ENCODE measurements around the gene SMIM24.

The SMIM24 gene

DNA sequence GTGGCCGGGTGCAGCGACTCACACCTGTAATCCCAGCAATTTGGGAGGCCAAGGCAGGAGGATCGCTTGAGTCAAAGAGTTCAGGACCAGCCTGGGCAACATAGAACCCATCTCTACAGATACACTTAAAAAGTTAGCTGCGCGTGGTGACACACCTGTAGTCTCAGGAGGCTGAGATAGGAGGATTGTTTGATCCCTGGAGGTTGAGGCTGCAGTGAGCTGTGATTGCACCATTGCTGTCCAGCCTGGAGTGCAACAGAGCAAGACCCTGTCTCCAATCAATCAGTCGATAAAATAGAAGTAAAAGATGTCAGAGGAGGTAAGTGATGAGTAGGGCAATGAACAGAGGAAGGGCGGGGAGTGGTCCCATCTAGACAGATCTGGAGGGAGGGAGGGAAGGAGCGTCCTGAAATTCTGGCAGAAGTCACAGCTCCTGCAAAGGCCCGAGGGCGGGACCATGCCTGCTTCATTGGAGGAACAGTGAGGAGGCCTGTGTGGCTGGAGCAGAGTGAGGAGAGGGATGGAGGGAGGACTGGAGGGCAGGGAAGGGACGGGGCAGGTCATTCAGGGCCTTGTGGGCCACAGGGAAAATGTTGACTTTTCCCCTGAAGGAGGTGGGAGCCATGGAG lies 9.7 kb downstream of the SMIM24 start:
- DNase-seq = no peak

DNA sequence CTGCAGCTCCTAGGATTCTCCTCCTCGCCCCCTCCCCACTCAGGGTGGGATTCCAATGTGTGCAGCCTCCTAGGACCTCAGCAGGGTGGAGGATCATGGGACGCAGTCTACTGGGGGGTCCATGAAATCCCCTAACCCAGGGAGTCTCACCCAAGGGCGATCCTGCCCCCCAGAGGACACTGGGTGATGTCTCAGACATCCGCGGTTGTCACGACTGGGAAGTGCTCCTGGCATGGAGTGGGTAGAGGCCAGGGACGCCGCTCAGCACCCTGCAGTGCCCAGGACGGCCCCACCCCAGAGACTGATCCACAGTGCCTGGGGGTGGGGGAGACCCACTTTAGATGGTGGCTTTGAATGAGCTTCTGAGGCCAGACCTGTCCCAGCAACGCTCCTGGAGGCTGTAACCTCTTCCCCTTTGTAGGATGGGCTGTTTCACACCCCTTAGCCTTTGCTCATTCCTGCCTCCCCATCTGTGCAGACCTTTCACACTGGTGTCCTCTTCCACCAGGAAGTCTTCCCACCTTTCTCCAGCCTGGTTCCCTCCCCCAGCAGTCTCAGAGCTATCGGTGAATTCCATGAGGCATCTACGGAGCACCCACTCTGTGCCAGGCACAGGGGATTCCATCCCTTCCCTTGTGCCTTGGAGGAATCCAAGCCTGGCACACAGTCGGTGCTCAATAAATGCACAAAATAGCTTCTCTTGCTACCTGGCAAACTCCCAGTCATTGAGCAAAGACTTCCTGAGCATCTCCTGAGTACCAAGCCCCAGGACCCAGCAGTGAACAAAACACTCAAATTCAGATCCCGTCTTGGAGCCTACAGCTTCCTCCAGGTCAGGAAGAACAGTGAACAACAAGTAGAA lies 10.5 kb downstream of the SMIM24 start:
- no peak for DNase-seq

DNA sequence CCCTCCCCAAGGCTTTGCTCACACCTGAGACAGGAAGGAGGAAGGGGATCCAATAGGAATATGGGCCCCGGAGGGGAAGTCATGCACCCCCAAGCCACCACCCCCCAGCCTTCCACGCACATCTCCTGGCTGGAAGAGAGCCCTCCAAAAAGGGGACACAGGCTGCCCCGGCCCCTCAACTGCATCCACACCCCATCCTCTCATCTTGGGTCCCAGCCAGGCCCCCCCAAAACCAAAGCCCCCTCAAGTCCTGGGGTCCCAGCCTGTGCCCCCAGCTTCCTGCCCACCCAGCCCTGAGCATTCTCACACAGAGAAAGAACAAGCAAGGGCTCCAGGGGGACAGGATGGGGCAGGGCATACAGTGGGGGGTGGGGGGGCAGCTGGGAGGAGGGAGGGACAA lies 12.1 kb downstream of the SMIM24 start:
- DNase-seq = no peak

DNA sequence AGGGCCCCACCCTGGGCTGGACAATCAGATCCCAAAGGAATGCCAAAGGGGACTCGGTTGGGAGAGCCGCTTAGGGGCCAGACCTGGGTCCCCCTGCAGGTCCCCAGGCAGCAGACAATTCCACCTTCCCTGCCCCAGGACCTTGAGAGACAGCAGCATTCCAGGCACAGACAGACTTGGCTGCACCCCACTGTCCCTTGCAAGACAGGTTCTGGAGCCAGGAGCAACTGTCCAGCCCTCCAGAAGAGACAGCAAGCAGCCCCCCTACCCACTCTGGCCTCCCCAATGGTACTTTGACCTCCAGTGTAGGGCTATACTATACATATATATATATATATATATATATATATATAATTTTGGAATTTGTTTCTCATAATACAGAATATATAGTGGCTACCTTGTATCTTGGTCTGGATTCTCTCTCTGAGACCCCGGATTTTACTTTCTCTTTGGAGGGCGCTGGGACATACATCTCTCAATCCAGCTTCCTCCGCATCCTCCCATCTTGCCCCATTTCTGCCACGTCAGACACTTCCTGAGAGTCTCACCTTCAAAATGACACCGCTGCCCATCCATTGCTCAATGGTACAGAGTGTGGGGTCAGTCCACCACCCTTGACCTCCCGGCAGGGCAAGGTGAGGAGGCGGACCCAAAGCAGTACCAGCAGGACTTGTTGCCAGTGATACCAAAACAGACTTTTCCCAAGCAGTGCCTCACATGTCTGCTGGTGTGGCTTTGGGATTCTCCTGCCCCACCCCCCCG lies 12.7 kb downstream of the SMIM24 start:
- DNase-seq = no peak

DNA sequence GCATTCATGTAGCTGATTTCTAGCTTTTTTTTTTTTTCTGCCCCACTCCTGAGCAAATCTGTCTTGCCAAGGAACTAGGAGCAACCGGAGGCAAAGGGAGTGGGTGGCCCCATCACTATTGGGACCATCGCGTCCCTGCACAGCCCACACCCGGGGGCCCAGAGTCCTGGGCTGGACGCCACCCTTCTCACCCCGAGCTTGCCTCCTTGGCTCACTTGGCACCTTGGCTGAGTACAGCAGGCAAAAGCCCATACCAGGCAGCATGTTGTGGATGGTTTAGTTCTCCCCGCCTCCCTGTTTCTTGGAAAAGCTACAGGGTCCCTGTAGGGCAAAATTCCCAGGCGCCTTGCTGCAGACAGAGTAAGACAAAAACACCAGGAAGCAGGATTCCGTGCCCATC lies 13.7 kb downstream of the SMIM24 start:
- no peak for DNase-seq

DNA sequence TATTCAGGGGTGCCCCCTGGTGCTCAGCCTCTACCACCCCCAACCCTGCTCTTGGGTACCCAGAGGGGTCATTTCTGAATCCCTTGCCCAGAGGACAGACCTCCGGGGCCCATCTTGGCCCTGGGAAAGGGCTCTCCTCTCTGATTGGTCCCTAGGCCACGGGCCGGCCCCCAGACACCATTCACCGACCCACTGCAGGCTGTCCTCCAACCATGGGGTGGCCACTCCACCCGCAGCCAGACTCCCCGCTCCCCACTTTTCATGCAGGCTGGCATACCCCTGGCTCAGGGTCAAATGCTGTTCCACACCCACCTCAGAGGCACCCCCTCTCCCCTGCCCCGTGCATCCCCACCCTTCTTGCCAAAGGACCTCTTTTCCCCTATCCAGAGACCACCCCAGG lies 14.8 kb downstream of the SMIM24 start:
- no peak for DNase-seq

DNA sequence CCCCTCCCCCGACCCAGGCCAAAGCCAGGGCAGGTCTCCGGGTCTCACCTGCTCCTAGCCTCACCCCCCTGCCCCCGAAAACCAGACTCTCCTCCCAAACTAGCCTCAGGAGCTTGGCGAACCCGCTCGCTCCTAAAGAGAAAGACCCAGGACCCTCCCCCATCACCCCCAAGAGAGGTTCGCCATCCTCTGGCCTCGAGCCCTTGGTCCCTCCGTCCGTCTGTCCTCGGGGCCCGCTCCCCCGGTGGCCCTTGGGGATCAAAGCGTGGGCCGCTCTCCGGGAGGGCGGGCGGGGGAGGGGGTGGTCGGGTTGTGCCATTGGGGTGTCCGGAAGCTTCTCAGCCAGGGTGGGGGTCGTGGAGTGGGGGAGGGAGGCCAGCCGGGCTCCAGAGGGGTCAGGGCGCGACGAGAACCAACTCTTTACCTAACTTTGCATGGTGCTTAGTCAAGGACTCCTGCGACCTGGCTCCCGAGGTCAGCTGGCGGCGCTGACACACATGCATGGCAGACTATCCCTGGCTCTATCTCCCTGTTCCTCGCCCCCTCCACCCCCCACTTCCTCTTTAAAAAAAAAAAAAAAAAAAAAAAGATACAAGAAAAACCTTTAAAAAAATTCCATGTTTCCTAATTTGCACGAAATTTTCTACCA lies 15.6 kb downstream of the SMIM24 start:
- DNase-seq = no peak

DNA sequence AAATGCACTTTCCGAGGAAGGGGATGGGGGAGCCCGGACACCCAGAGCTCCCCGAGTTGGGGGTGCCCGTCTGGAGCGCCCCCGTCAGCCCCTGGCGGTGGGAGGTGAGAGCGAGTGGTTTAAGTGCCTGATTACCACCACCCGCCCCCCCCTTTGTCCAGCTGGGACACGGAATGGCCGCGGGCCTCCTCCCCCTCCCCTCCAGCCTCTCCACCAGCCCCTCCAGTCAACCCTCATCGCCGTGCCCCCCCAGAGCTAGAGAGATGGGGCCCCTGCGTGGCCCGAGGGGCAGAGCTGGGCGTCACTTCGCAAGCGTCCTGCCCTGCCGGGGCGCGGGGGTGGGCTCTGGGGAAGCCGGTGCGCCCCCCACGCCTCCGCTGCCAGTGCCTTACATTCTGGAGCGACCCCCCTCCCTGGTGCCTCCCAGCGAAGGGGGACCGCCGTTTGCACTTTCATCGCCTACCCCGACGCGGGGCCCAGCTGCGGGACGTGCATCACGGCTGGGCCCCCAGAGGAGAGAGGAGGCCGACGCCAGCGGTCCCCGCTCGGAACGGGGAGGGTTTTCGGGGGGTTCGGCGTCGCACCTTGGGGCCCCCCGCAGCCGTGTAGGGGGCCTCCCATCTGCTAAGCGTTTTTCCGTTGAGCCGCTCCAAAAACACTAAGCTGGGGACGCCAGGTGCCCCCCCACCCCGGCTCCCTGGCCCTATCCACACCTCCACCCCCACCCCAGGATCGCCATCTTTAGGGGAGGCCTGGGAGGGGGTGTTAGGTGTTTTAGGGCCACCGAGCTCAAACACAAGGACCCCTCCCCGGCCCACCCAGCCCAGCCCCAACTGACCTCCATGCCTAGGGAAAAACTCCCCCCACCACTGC lies 16.4 kb downstream of the SMIM24 start:
- no peak for DNase-seq

DNA sequence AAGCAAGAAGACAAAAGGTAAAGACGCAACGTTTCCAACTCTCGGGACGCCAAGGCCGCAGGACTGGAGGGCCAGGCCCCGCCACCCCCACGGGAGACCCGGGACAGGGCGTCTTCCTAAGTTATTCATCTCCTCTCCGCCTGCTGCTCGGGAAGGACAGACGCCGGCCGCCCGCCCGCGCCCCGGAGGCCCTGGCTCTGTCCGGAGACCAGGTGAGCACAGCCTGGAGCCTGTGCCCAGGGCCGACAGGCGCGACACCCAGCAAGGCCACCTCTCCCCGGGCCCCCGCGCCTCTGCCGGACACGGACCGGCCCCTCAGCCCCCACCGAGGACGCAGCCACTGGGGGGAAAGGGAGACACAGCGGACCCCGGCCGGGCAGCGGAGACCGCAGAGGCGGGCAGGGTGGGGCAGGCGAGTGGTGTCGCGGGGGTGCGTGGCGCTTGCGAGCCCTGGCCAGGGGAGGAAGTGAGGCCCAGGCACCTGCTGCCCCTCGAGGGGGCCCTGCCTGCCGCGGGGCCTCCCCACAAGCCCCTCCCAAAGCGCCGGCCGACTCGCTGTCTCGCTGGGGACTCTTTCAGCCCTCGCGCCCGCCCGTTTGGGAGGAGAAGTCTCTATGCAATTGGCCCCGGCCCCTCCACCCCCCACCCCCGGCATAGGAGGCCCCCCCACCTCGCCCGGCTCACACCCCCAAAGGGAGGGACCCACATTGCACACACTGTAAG lies 17.2 kb downstream of the SMIM24 start:
- DNase-seq = no peak

DNA sequence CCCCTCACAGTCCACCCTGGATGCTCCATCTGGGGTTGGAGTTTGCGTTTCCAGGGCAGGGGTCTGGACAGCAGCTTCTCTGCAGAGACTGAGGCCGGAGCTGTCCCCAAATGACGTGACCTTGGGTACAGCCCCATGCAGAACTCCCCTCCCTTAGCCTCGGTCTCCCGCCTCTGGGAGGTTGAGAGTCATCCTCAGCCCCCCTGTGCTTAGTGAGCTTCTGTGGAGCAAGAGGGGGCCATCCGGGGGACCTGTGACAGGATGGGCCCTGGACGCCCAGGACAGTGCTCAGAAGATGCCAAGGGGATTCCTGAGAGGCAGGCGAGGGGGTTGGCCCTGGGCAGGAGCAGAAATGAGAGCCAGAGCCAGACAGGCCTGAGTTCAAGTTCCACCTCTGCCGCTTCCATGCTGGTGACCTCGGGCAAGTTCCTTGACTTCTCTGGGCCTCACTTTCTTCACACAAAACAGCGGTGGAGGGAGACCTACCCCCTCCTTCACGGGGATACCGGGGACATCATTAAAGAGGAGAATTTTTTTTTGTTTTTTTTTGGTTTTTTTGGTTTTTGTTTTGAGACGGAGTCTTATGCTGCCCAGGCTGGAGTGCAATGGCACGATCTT lies 20.3 kb downstream of the SMIM24 start:
- DNase-seq = no peak

DNA sequence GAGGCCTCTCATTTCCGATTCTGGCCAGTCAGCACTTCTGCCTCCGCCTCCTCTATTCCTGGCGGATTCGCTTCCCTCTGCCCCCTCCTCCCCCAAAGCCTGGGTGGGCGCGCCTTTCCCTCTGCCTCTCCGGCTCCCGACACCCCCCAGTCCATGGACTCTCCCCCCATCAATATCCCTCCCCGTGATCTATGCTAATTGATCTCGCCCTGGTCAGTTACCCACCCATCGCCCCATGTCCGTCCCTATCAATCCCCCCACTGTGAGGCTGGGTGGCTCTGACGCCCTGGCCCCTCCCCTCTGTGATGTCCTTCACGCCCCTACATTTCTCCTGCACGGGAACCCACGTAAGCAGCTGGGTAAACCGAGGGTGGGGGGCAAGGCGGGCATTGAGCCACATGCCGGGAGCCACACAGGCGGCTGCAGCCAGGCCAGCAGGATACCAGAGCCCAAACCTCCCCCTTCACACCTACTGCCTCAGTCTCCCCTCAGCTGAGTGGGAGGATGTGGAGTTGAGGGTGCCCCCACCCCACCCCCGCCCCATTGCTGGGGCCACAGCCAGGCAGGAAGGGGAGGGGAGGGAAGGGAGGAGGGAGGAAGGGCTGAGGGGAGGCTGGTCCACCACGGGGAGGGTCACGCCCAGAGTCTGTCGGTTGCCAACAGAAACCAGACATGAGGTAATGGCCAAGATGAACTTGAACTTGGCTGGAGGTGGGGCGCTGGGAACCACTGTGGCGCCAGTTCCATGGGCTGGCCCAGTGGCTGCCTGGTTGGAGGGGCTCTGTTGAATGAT lies 21.0 kb downstream of the SMIM24 start:
- no peak for DNase-seq

DNA sequence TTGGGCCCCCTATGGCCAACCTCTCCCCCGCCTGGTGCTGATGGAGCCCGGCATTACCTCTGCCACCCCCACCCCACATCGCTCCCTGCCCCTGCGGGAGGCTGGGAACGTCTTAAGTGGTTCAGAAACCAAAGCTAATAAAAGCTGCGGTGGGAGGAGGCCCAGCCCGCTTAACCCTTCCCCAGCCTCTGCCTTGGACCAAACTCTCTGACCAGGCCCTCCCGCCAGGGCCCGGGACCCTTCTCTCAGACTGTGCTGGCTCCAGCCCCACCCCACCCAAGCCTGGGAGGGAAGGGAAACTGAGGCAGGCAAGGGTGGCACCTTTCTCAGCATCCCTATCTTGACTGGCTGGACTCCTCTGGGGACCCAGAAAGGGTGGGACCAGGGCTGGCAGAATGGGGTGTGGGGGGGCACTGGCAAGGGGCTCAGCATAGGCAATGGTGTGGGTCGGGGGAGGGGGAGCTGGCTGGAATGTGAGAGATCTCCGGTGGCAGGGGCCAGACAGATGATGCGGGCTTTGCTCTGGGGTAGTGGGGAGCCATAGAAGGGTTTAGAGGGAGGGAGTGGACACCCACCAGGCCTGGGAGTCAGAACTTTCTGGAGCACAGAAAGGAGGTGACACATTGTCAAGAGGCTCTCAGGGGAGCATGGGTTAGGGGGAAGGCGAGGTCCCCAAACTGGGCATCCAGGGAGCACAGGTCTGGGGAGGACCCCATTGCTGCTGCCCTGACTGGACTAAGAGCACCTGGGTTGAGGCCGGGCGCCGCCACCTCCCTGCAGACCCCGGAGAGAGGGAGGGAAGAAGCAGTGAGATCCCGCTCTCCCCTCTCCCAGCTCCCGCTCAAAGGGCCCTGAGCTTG lies 21.9 kb downstream of the SMIM24 start:
- no peak for DNase-seq

DNA sequence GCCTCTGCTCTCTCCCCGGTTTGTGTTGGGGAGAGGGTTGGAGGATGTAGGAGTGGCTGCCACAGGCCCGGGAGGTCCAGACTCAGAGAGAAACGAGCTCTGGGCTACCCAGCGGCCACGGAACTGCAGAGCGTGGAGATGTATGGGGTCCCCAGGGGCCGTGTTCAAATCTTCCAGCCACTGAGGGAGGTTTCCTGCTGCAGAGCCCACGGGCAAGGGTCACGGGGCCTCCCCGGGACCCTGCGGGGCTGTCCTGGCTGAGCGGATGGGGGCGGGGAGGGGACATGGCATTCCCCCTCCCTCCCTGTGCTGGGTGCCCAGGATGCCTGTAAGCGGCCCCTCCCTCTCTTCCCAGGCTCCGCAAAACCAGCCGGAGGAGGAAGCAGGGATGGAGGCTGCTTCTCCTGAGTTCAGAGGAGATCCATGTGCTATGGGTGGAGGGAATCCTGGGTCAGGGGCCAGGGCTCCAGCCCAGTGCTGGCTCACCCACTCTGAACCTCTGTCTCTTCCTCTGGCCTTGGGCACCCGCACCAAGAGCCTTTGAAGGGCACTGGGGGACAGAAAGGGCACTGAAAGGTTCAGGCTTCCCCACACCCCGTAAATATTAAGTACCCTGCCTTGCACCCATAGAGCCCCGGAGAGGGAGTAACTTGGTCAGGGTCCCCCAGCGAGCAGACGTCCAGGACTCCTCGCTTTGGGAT lies 22.6 kb downstream of the SMIM24 start:
- DNase-seq = no peak

DNA sequence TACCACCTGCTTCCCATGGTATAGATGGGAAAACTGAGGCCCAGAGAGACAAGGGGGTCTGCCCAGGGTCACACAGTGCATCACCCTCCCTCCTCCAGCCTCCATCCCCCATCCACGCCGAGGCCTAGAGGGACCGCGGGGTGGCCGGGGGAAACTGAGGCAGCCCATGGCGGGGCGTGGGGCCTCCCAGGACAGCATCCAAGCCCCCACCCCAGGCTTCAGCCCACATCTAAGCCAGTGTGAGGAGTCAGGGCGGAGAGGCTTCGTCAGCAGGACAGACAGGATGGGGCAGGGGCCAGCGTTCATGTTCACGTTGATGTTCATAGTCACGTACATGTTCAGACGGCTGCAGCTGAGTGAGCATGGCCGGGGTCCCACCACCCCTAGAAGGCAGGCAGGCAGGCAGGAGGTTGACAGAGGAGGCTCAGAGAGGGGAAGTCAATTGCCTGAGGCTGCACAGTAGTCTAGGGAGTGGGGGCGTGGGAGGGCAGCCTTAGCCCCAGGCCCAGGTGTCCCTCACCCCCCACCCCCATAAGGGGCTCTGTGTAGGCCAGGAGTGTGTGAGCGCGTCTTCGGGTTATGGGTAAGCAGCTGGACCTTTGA lies 23.3 kb downstream of the SMIM24 start:
- DNase-seq = no peak

DNA sequence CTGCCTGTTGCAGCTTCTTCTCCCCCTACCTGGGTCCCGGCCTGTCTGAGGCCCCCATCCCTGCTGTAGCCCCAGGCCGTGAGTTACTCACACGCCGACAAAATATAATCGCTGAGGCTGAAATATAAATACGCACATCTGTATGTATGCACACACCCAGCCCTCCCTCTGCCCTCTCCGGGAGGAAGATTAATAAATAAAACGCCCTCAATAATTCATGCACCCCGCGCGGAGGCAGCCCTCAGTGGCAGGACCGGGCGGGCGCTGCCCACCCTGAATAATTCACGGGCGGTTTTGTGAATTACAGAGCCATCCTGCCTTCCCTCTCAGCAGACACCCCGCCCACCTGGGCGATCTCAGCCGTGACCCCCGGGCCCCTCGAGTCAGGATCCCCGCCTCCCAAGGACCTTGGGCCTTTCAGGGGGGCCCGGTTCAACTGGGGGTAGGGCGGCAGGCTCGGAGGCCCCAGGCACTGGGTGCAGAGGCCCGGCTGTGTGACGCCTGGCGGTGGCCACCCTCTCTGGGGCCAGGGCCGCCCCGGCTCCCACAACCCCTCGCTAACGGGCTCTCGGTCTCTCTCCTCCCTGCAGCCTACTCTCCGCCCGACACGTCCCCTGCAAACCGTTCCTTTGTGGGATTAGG lies 24.2 kb downstream of the SMIM24 start:
- DNase-seq = no peak

DNA sequence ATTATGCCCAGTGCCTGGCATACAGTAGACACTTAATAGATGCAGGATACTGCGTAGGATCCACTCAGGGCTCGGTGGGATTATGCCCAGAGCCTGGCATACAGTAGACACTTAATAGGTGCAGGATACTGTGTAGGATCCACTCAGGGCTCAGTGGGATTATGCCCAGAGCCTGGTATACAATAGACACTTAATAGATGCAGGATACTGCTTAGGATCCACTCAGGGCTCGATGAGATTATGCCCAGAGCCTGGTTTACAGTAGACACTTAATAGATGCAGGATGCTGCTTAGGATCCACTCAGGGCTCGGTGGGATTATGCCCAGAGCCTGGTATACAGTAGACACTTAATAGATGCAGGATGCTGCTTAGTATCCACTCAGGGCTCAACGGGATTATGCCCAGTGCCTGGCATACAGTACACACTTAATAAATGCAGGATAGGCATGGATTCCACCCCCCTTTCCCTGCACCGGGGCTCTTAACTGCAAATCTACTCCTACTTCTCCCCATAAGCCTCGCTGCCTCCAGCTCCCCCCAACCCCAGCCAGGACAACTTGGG lies 24.9 kb downstream of the SMIM24 start:
- DNase-seq = no peak

DNA sequence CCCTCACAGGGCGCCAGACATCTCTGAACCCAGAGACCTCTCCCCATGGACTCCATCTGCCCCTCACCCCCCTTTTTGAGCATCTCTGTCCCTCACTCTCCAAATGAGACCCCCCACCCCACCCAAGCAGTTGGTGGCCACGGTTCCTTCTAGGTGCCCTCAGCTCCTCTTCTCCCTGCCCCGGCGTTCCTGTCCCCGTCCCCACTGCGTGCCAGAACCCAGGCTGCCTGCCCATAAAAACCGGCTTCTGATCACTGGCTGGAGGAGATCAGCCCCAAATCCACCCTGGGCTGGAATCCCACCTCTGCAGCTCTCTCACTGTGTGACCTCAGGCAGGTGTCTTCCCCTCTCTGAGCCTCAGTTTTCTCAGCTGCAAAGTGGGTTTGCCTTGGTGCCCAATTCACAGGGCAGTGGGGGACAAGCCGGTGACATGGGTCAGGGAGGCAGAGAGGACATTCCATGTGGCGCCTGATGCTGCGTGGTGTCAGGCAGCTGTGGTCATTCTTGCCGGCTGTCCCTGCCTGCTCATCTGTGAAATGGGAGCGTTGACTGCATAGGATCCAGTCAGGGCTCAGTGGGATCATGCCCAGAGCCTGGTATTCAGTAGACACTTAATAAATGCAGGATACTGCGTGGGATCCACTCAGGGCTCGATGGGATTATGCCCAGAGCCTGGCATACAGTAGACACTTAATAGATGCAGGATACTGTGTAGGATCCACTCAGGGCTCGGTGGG lies 25.5 kb downstream of the SMIM24 start:
- DNase-seq = no peak

All from NCI-H2171 treated with DMSO at 0.1 percent for 48 hours (cell line).